Left colon (tissue), 2 donors: ENCODE data around the gene CCDC85A. TPM values are rescaled to one million over a fixed set of nuclear protein-coding genes. Genes with fewer than 3 reads are reported as not detected.
"Not testable (repeated sequence)": the region's sequence is repeated elsewhere in the genome, so short reads cannot be mapped to it uniquely, and the experiment has no call there.

Experiments used
- ATAC-seq: fragments of 200-7000 bp; cut with Tn5 transposase; one replicate; pipeline ENCODE4 v1.9.1; 2020; ENCODE audit warnings: mild to moderate bottlenecking, moderate library complexity
- DNase-seq, 2 donors: peaks; one replicate each; pipeline ENCODE4 v3.0.0-alpha.2; 2020
- intact Hi-C, 2 donors: fragments of 100-400 bp; cut with DNase I in 1 of 2; cut with micrococcal nuclease in 1 of 2; formaldehyde crosslinking; loops; one replicate each; pipeline versions ENCODE4 v1.11.2 to v1.14.0; 2022; cut with DNase I, micrococcal nuclease
- long read RNA-seq: library from polyadenylated mRNA; unstranded; transcript quantifications from one replicate; pipeline ENCODE4 v2.0.0, GENCODE V29; 2021
- total RNA-seq, 2 donors: library from RNA; stranded (reverse); fragmentation: NEBNext Ultra II Directional; extraction: Animal tissue kit (Norgen Biotek cat#: 25700); gene quantifications; one replicate each; pipeline ENCODE4 v1.2.1, GENCODE V29; 2021
- donor health status: DM: no; HTN: no; CAD: no.
- donor health status: DM: yes; HTN: yes; CAD: no.

Gene CCDC85A
- under 1 TPM; 0.27 to 0.81 TPM for total RNA-seq
- long read RNA-seq = 0 reads

GRCh38 chr2:56183643-56184499, at the start of gene CCDC85A:
CCDC85A (plus strand) TSS chr2:56183990; CDS start chr2:56184625, 635 bp downstream.
- ATAC-seq (peak; percentile 96), DNase-seq (peak; percentile 60 to 87)
- intact Hi-C loops = no loop called here

GRCh38 chr2:56134861-56135260, 48.9 kb upstream of the CCDC85A start:
- no peak for ATAC-seq
- intact Hi-C loops = loop anchor here in 1 of 2 donors (10.0 kb wide), 1 partner anchor 360 kb away; no protein-coding TSS in a partner anchor

GRCh38 chr2:56142497-56143061, 41.2 kb upstream of the CCDC85A start:
- ATAC-seq, DNase-seq, intact Hi-C loops: not testable (repeated sequence)

More at GRCh38 chr2:56134861-56135260, 48.9 kb upstream of the CCDC85A start:
- no peak for DNase-seq

- DNase-seq (no peak), ATAC-seq (no peak)
- intact Hi-C loops = no loop called here
Measured at GRCh38 chr2:56147907-56148306, 35.9 kb upstream of the CCDC85A start.

- intact Hi-C loops = no loop called here
- DNase-seq = no peak
- ATAC-seq = no peak
Measured at GRCh38 chr2:56148825-56149224, 35.0 kb upstream of the CCDC85A start.

- DNase-seq (no peak), ATAC-seq (no peak)
- intact Hi-C loops = no loop called here
Measured at GRCh38 chr2:56151841-56152240, 31.9 kb upstream of the CCDC85A start.

- ATAC-seq (no peak), DNase-seq (no peak)
- intact Hi-C loops = no loop called here
Measured at GRCh38 chr2:56155188-56155587, 28.6 kb upstream of the CCDC85A start.

GRCh38 chr2:56159875-56160274, 23.9 kb upstream of the CCDC85A start:
- ATAC-seq, DNase-seq, intact Hi-C loops: not testable (repeated sequence)

GRCh38 chr2:56167616-56168562, 15.9 kb upstream of the CCDC85A start:
- ATAC-seq = no peak
- intact Hi-C loops = no loop called here
- DNase-seq = no peak

- DNase-seq (no peak), ATAC-seq (no peak)
- intact Hi-C loops = no loop called here
Measured at GRCh38 chr2:56169521-56169920, 14.3 kb upstream of the CCDC85A start.

- DNase-seq (no peak), ATAC-seq (no peak)
- intact Hi-C loops = no loop called here
Measured at GRCh38 chr2:56170504-56170903, 13.3 kb upstream of the CCDC85A start.

- DNase-seq (no peak), ATAC-seq (no peak)
- intact Hi-C loops = no loop called here
Measured at GRCh38 chr2:56170988-56171387, 12.8 kb upstream of the CCDC85A start.

GRCh38 chr2:56175779-56176178, 8.0 kb upstream of the CCDC85A start:
- intact Hi-C loops = no loop called here
- ATAC-seq (no peak), DNase-seq (no peak)

GRCh38 chr2:56177420-56178220, 6.2 kb upstream of the CCDC85A start:
- ATAC-seq = no peak
- intact Hi-C loops = no loop called here
- no peak for DNase-seq

- intact Hi-C loops = no loop called here
- no peak for ATAC-seq
- DNase-seq = no peak
Measured at GRCh38 chr2:56179931-56180330, 3.9 kb upstream of the CCDC85A start.

- intact Hi-C loops = no loop called here
- no peak for DNase-seq
- no peak for ATAC-seq
Measured at GRCh38 chr2:56182420-56182819, 1.4 kb upstream of the CCDC85A start.

- intact Hi-C loops = no loop called here
- DNase-seq = peak in 1 of 2 donors; percentile 15
- peak; percentile 32 for ATAC-seq
Measured at GRCh38 chr2:56184500-56185011, 766 bp downstream of the CCDC85A start.

GRCh38 chr2:56185101-56185581, 1.4 kb downstream of the CCDC85A start:
- intact Hi-C loops = no loop called here
- ATAC-seq (peak; percentile 45), DNase-seq (peak in 1 of 2 donors; percentile 16)
